DND-41 (cell line): ENCODE data around the gene F11R.
"Not testable (repeated sequence)": the region's sequence is repeated elsewhere in the genome, so short reads cannot be mapped to it uniquely, and the experiment has no call there.

Source experiments
- CTCF ChIP-seq: IDR thresholded peaks from 2 replicates; pipeline ENCODE4 v1.5.1; 2012; ENCODE audit warnings: borderline replicate concordance, low read length, moderate library complexity, mild to moderate bottlenecking; ENCODE audit not compliant: poor library complexity, severe bottlenecking; ENCODE audit errors: extremely low read depth
- EZH2 ChIP-seq: IDR thresholded peaks from 3 replicates; pipeline ENCODE4 v1.6.1; 2012; ENCODE audit warnings: borderline replicate concordance, low read depth, mild to moderate bottlenecking, moderate library complexity, low read length, inconsistent platforms; ENCODE audit not compliant: severe bottlenecking

GRCh38 chr1:160992036-160992435 is 28.9 kb downstream of the F11R start:
- not testable (repeated sequence) for TF ChIP-seq CTCF, EZH2
